SK-N-SH (cell line): ENCODE results near the gene JPT2. TPM values are rescaled to one million over a fixed set of nuclear protein-coding genes. Genes with fewer than 3 reads are reported as not detected.

Experiments
- CTCF ChIA-PET: fragments of 300-600, 350-600 bp; formaldehyde crosslinking; extraction: SDS; loops from one replicate; lab custom pipeline; 2021; lab: Yijun Ruan, JAX
- POLR2A ChIA-PET: fragments of 350-600 bp; sonication (Branson Sonifier 250); formaldehyde crosslinking; extraction: SDS; loops from one replicate; lab custom pipeline; 2020; ENCODE audit warnings: antibody characterized with exemption, inconsistent platforms; lab: Yijun Ruan, JAX
- DNase-seq: peaks from one replicate; pipeline ENCODE4 v3.0.0; 2012
- H2AFZ ChIP-seq: fragments of 200-600 bp; sonication (generic); 2 replicates; pipeline ENCODE4 v1.8.1; 2016; ENCODE audit warnings: antibody characterized with exemption, mild to moderate bottlenecking, low read depth
- H3F3A ChIP-seq: fragments of 200-600 bp; sonication (generic); replicated peaks from 2 replicates; pipeline ENCODE3; 2016; ENCODE audit warnings: antibody characterized with exemption, mild to moderate bottlenecking; ENCODE audit not compliant: insufficient read depth
- H3K27ac ChIP-seq, 2 experiments: fragments of 200-500 bp in 1 of 2; fragments of 200-600 bp in 1 of 2; sonication (Bioruptor generic) in 1 of 2; sonication (generic), shearing (Covaris generic) in 1 of 2; 2 replicates each; pipeline versions ENCODE4 v1.5.1 to v1.6.1; 2014 to 2016; ENCODE audit warnings: low read depth in 2 of 2, inconsistent platforms in 1 of 2, low read length in 1 of 2, mild to moderate bottlenecking in 1 of 2, mixed read lengths in 1 of 2
- H3K27me3 ChIP-seq: fragments of 200-600 bp; sonication (generic), shearing (Covaris generic); 2 replicates; pipeline ENCODE4 v1.6.1; 2016; ENCODE audit warnings: mixed run types; ENCODE audit not compliant: insufficient read depth
- H3K36me3 ChIP-seq, 2 experiments: fragments of 200-500 bp in 1 of 2; fragments of 200-600 bp in 1 of 2; sonication (Bioruptor generic) in 1 of 2; sonication (generic) in 1 of 2; replicated peaks in 1 of 2; 2 replicates each; pipeline versions ENCODE3 to v1.5.1; 2014 to 2016; ENCODE audit warnings: low read length in 1 of 2, mild to moderate bottlenecking in 1 of 2; ENCODE audit not compliant: insufficient read depth in 2 of 2, control insufficient read depth in 1 of 2
- H3K4me1 ChIP-seq, 2 experiments: fragments of 200-500 bp in 1 of 2; fragments of 200-600 bp in 1 of 2; sonication (Bioruptor generic) in 1 of 2; sonication (generic), shearing (Covaris generic) in 1 of 2; 2 replicates each; pipeline versions ENCODE4 v1.5.1 to v1.6.1; 2014 to 2016; ENCODE audit warnings: low read depth in 1 of 2, low read length in 1 of 2, mixed run types in 1 of 2; ENCODE audit not compliant: insufficient read depth in 2 of 2, control insufficient read depth in 1 of 2
- H3K4me2 ChIP-seq: fragments of 200-600 bp; sonication (generic), shearing (Covaris generic); 2 replicates; pipeline ENCODE4 v1.6.1; 2017; ENCODE audit warnings: mixed run types
- H3K4me3 ChIP-seq, 2 experiments: fragments of 200-500 bp in 1 of 2; fragments of 200-600 bp in 1 of 2; sonication (Bioruptor generic) in 1 of 2; sonication (generic), shearing (Covaris generic) in 1 of 2; 2 replicates each; pipeline versions ENCODE4 v1.5.1 to v1.8.1; 2014 to 2016; ENCODE audit warnings: low read depth in 2 of 2, inconsistent platforms in 1 of 2, low read length in 1 of 2, mild to moderate bottlenecking in 1 of 2, mixed read lengths in 1 of 2, moderate library complexity in 1 of 2
- H3K79me2 ChIP-seq: fragments of 200-600 bp; sonication (generic); 2 replicates; pipeline ENCODE4 v1.8.1; 2017; ENCODE audit warnings: mild to moderate bottlenecking; ENCODE audit not compliant: insufficient read depth
- H3K9ac ChIP-seq: fragments of 200-600 bp; sonication (generic); 2 replicates; pipeline ENCODE4 v1.6.1; 2017; ENCODE audit warnings: mixed run types
- H3K9me2 ChIP-seq: fragments of 200-600 bp; sonication (generic); 2 replicates; pipeline ENCODE4 v1.6.1; 2017; ENCODE audit warnings: mixed run types
- H3K9me3 ChIP-seq: fragments of 200-600 bp; sonication (generic); 2 replicates; pipeline ENCODE4 v1.6.1; 2017; ENCODE audit warnings: mixed run types, mild to moderate bottlenecking, moderate library complexity
- H4K20me1 ChIP-seq: fragments of 200-600 bp; sonication (generic); 2 replicates; pipeline ENCODE4 v1.6.1; 2017; ENCODE audit warnings: mild to moderate bottlenecking, mixed run types; ENCODE audit not compliant: insufficient read depth
- CHD2 ChIP-seq: fragments of 150-350 bp; IDR thresholded peaks from 2 replicates; pipeline ENCODE4 v1.6.1; 2018; ENCODE audit warnings: low read length; ENCODE audit not compliant: partially characterized antibody
- CTCF ChIP-seq: fragments of 200-600 bp; sonication (generic); IDR thresholded peaks from 2 replicates; pipeline ENCODE4 v1.6.1; 2017; ENCODE audit warnings: antibody characterized with exemption, mild to moderate bottlenecking, moderate library complexity
- ELF1 ChIP-seq: IDR thresholded peaks from 2 replicates; pipeline ENCODE4 v1.4.0; 2012
- EP300 ChIP-seq, 2 experiments: IDR thresholded peaks; 2 replicates each; pipeline versions ENCODE4 v1.4.0 to v1.6.1; 2012; ENCODE audit warnings: borderline replicate concordance in 1 of 2, low read depth in 1 of 2, low read length in 1 of 2
- FOSL2 ChIP-seq: IDR thresholded peaks from 2 replicates; pipeline ENCODE4 v1.4.0; 2012; ENCODE audit warnings: low read depth, mild to moderate bottlenecking, moderate library complexity, borderline replicate concordance
- FOXM1 ChIP-seq: IDR thresholded peaks from 2 replicates; pipeline ENCODE4 v1.4.0; 2012; ENCODE audit warnings: low read depth, mild to moderate bottlenecking
- GATA2 ChIP-seq: sonication (generic); formaldehyde crosslinking; IDR thresholded peaks from 2 replicates; pipeline ENCODE4 v1.5.0; 2020; ENCODE audit warnings: mild to moderate bottlenecking, missing genetic modification reagents
- JUND ChIP-seq: IDR thresholded peaks from 2 replicates; pipeline ENCODE4 v1.4.0; 2012
- MAX ChIP-seq: IDR thresholded peaks from 2 replicates; pipeline ENCODE4 v1.4.0; 2012; ENCODE audit warnings: low read depth
- RFX5 ChIP-seq: IDR thresholded peaks from 2 replicates; pipeline ENCODE4 v1.6.1; 2012; ENCODE audit warnings: mild to moderate bottlenecking, improper control_type of control experiment, low read length
- SIN3A ChIP-seq: IDR thresholded peaks from 2 replicates; pipeline ENCODE4 v1.6.1; 2012; ENCODE audit warnings: low read depth, mild to moderate bottlenecking, low read length, moderate library complexity, borderline replicate concordance
- SMC3 ChIP-seq: IDR thresholded peaks from 2 replicates; pipeline ENCODE4 v1.6.1; 2012; ENCODE audit warnings: low read depth, low read length, improper control_type of control experiment
- TAF1 ChIP-seq: IDR thresholded peaks from 2 replicates; pipeline ENCODE4 v1.6.1; 2012; ENCODE audit warnings: low read depth, mild to moderate bottlenecking, low read length, moderate library complexity, borderline replicate concordance
- TCF12 ChIP-seq: IDR thresholded peaks from 2 replicates; pipeline ENCODE4 v1.4.0; 2012
- USF2 ChIP-seq: fragments of 150-350 bp; IDR thresholded peaks from 2 replicates; pipeline ENCODE4 v1.6.1; 2017; ENCODE audit warnings: antibody characterized with exemption, low read length, low read depth, borderline replicate concordance
- ZBTB33 ChIP-seq: IDR thresholded peaks from 2 replicates; pipeline ENCODE4 v1.4.0; 2012; ENCODE audit warnings: low read depth, borderline replicate concordance
- WGBS: methylation state at CpG from one replicate; pipeline ENCODE4 v1.1.6; 2017; ENCODE audit warnings: low lambda C conversion rate; 5-methylcytosine and 5-hydroxymethylcytosine counted together
- polyA plus RNA-seq, 3 experiments: library from polyadenylated mRNA; depleted of rRNA; stranded (reverse); fragments of >200 nt; gene quantifications; 2 replicates each; pipeline ENCODE4 v1.2.3, GENCODE V29; 2012

Gene JPT2
- polyA plus RNA-seq, 1 of the 3 experiments (the other 2 are of a cell fraction) = 67.4 TPM

- no peaks in the 10 kb centered on the region; the same call in 1 of the 2 replicates for H4K20me1 ChIP-seq
- no peaks in the 10 kb centered on the region for H3K9me2 ChIP-seq
- H3K4me2 ChIP-seq = no peak overlapping the region
- CTCF ChIA-PET = no interaction called here
- H3K27ac ChIP-seq = no peak overlapping the region
- no peak overlapping the region for H2AFZ ChIP-seq
- H3K9ac ChIP-seq = no peak overlapping the region
- TF ChIP-seq EP300 (IDR thresholded peaks at IDR 0.05; ENCODE audit: borderline replicate concordance in 1 of 2, low read depth in 1 of 2, low read length in 1 of 2) (no peak), JUND (no peak), RFX5 (no peak), TAF1 (no peak), TCF12 (no peak), ELF1 (no peak), MAX (no peak), FOSL2 (no peak), SIN3A (no peak), SMC3 (no peak), ZBTB33 (no peak), CTCF (no peak), FOXM1 (no peak), USF2 (no peak), CHD2 (no peak), GATA2 (CRISPR knock-in tag) (no peak)
- H3K4me3 ChIP-seq = no peak overlapping the region
- peaks cover 13% of the 10 kb centered on the region; the same call in 1 of the 2 replicates for H3K79me2 ChIP-seq
- no peaks in the 10 kb centered on the region for H3F3A ChIP-seq
- no peaks in the 10 kb centered on the region for H3K9me3 ChIP-seq
- POLR2A ChIA-PET = no interaction called here
- no peaks in the 10 kb centered on the region for H3K4me1 ChIP-seq
- H3K27me3 ChIP-seq = no peaks in the 10 kb centered on the region
- 93% methylated on average over 17 of the region's 20 CpGs for WGBS
- DNase-seq = no peak
- H3K36me3 ChIP-seq = peaks cover 14 to 65% of the 10 kb centered on the region in 2 experiments
These were observed 37.7 kb upstream of the JPT2 start for GRCh38 chr16:1640261-1640941.
